Stimulated activated CD4-positive, alpha-beta T cell treated with anti-CD3 and anti-CD28 coated beads, Interleukin-15, amount 100 ng/mL, for 24 hours (primary cell): Measurements from ENCODE around the gene TEFM.
"Not testable (repeated sequence)": the region's sequence is repeated elsewhere in the genome, so short reads cannot be mapped to it uniquely, and the experiment has no call there.

Source experiments
- DNase-seq: peaks from one replicate; pipeline ENCODE4 v3.0.0-alpha.2; 2020

The TEFM gene, protein sequence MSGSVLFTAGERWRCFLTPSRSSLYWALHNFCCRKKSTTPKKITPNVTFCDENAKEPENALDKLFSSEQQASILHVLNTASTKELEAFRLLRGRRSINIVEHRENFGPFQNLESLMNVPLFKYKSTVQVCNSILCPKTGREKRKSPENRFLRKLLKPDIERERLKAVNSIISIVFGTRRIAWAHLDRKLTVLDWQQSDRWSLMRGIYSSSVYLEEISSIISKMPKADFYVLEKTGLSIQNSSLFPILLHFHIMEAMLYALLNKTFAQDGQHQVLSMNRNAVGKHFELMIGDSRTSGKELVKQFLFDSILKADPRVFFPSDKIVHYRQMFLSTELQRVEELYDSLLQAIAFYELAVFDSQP

DNA sequence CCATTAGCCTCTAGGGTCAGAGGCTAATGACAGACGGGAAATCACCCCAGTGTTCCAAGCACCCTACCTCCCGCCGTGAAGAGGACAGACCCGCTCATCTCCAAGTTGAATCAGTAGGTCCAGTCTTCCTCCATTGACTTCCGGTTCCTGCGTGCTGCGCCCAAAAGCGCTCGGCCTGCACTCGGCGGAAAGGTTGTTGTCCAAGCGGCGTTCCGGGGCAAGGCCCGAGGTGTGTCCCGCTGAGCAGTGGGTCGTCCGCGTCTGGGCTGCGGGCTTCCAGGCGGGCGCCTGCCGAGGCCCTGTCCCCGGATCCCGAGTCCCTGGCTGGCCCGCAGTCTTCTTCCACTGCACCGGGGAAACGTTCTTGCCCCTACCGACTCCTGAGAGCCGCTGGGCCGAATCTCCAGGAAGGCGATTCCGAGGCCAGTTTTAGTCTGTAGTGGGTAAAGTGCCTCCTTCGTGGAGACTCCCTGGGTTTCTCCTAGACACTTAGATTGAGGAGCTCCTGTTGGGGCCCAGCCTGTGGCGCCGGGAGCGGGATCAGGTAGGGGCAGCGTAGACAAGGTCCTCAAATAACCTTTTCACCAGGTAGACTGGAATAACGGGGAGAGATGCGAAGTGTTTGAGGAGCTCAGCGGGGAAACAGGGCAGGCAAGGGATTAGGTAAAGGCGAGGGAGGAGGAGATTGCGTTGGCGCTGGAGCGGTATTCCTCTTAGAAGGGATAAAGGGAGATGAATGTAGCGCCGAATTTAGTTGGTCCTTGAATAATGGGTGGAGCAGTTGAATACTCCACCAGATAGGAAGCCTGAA is at the start of gene TEFM:
Gene TEFM (minus strand): TSS at position 138 of the 811 bp plus-strand sequence. CDS start 40 bp downstream, at position 98.
- peak; percentile 93 for DNase-seq

DNA sequence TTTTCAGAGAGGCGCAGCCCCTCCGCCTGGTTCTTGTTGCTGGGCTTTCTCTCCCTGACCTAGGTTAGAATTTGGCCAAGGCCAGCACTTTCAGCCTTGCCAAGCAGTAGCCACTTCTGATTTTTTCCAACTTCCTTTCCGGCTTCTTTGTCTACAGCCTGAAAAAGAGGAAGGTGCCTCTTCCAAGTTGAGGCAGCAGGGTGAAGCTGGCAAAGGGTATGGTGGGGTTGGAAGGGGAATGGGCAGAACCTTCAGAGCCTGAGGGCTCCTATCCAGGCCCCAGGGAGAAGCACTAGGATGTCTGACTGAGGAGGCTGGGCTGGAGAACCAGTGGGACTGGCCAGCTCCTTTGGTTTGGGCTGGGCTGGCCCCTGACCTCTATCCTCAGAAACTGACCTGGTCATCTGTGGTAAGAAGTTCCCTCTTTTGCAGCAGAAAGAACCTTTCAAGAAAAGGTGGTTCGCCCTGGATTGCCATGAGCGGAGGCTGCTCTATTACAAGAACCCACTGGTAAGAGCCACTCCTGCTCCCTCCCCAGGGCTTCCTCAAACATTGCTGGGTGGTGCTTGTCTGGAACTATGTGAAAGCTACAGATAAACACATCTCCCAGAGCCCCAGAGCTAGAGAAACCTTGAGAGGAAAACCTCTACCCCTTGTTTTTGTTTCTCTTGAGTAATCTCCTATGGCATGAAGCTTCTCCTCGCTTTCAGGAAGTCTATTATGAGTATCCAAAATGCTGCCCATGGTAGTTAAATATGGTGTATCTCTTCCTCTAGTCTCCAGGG is 48.2 kb upstream of the TEFM start:
- no peak for DNase-seq

DNA sequence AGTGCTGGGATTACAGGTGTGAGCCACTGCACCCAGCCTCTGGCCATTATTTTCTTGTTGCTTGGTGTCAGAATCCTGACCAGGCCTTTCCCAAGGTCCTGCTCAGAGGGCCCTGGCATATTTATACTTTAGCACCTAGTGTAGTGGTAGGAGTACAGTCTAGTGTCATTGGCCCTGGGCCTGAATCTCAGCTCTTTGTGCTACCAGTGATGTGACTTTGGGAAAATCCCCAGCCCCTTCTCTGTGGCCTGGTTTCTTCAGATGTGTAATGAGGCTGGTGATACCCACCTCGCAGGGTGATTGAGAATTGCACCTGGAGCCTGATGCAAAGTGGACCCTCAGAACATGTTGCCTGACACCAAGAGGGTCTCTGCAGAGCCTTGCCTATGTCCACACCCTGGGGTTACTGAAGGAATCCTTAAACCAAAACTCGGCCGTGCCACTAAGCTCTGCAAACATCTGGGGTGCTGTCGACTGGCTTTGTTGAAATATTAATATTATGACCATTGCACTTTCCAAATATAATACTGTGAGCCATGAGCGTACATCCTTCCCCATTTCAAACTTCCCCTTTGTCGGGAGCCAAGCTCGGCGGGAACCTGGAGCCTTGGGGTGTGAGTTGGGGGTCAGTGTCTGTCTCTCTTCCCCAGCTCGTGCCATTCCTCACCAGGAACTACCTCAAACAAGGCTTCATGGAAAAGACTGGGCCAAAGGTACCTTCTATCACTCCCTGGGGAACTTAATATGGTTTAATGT is 46.8 kb upstream of the TEFM start:
- no peak for DNase-seq

DNA sequence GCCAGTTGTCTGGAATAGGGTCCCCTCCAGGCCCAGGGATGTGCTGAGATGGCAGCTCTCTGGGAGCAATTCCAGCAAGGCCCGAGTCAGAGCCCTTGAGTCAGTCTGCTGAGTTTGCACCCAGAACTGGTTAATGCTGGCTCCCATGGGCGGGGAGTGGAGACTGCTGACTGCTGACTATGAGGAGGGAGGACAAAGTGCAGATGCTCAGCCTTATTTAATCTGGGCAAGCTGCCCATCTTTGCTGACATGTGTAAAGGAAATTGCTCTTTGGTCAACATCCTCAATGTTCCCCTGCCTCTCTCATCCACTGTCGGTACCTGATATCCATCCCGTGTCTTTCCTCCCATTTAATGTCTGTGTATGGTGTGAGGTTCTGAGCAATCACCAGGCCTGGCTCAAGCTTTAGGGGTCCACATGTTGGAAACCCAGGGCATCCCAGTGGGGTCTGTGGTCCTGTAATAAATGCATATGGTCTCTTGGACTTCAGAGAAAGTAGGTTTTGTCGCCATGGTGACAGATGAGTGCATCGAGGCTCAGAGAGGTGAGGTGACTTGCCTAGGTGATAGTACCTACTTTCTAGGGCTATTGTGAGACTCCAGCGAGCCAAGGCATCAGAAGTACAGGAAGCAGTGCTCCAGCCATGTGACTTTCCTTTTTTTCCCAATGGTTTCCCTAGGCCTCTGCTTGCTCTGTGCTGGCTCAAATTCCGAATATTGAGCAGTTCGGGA is 44.8 kb upstream of the TEFM start:
- no peak for DNase-seq

DNA sequence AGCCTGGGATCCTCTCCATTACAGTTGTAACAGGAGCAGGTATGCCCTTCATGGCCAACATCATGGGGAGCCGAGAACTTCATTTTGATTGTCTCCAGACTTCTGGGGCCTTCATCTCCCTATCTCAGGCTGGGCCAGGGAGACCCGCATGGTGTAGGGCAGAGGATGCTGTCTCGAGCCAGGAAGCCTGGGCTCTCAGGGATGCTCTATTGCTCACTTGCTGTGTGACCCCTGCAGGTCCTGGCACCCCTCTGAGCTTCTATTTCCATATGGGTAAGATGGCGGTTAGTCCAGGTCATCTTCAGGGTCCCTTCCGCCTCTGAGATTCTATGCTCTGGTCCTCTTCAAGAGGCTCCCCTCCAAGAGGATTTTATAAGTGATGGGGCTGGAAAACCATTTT is 44.2 kb upstream of the TEFM start:
- DNase-seq = no peak

DNA sequence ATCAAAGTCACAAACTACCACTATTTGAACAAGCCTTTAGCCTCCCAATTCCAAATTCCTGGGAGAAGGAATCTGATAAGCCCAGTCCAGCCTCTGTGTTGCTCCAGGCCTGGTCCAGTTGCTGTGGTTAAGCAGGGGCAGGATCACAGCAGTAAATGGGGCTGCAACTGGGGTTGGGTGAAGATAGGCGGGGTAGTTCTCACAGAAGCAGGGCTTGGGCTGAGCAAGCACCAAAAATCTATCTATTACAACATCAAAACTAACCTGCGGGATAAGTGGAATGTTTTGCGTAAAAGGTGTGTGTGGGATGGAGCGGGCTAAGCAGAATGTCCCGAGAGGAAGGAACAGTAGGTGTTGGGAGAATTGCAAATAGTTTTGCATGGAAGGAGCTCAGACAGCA is 41.8 kb upstream of the TEFM start:
- DNase-seq = no peak

DNA sequence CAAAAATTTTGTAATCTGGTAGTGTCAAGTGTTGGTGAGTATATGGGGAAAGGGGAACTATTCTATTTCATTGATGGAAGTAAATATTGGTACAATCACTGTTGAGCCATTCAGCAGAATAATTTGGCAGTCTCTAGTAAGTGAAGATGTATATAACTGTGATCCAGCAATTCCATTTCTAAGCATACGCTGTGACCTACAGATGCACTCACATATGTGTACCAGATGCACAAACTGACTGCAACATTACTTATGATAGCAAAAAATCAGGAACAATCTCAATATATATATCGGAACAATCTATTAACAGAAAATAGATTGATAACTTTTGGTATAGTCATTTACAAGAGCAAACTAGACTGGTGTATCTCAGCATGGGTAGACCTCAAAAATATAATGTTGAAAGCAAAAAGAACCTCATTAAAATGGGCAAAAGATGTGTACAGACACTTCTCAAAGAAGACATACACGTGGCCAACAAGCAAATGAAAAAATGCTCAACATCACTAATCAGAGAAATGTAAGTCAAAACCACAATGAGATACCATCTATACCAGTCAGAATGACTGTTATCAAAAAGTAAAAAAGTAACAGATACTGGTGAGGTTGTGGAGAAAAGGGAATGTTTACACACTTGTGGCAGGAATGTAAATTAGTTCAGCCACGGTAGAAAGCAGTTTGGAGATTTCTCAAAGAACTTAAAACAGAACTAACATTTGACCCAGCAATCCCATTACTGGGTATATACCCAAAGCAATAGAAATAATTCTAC is 36.5 kb upstream of the TEFM start:
- no peak for DNase-seq

DNA sequence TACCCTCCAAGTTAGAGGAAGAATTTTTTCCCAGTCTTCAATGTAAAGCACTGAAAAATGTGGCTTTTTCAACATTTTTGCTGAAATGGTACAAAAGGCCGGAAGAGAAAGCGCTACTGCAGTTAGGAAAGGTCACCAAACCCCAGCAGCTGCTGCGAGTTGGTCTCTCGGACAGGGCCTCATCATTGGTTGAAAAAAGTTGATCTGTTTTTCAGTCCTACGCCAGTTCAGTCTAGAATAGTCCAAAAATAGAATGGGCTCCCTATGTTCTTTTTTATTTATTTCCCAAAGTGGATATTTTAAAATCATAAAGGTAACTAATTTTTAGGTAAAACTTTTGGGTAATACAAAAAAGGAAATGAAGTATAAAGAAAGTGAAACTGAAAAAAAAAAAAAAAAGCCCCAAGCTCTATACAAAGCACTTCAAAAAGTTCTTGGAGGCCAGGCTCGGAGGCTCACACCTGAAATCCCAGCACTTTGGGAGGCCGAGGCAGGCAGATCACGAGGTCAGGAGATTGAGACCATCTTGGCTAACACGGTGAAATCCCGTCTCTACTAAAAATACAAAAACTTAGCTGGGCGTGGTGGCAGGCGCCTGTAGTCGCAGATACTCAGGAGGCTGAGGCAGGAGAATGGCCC is 33.1 kb upstream of the TEFM start:
- no peak for DNase-seq

DNA sequence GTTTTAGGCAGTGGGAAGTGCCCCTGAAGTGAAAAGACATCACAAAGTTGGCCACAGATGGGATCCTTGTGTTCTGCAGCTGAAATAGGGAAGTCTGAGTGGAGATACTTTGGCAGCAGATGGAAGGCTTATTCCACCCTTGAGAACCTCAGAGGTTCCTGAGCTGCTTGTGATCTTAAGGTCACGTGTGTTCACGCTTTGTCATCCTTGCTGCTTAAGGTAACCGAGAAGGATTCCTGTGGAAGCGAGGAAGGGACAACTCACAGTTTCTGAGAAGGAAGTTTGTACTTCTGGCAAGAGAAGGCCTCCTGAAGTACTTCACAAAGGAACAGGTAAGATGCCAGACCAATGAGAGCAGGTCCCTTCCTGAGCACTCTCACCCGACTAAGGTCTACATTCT is 27.9 kb upstream of the TEFM start:
- no peak for DNase-seq

DNA sequence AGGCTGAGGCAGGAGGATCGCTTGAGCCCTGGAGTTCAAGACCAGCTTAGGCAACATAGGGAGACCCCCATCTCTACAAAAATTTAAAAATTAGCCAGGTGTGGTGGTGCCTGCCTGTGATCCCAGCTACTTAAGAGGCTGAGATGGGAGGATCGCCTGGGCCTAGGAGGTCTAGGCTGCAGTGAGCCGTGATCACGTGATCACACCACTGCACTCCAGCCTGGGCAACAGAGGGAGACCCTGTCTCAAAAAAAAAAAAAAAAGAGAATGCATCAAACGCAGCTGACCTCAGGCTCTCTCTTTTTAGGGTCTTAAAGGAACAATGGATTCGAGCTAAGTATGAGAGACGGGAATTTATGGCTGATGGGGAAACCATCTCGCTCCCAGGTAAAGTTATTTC is 25.5 kb upstream of the TEFM start:
- not testable (repeated sequence) for DNase-seq

DNA sequence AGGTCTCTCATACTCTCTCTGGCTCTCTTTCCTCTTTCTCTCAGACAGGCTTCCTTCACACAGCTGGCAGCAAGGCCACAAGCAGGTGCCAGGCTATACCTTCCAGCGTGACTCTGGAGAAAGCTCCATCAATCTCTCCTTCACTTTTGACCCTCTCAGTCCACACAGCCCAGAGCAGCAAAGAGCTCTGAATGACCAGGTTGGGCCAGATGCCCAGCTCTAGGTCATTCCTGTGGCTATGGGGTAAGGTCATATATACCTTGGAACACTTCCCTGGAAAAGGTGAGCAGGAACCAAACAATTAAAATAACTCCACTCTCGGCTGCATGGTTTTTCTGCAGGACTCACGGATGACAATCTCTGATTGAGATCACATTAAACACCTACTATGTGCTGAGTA is 24.5 kb upstream of the TEFM start:
- DNase-seq = no peak

DNA sequence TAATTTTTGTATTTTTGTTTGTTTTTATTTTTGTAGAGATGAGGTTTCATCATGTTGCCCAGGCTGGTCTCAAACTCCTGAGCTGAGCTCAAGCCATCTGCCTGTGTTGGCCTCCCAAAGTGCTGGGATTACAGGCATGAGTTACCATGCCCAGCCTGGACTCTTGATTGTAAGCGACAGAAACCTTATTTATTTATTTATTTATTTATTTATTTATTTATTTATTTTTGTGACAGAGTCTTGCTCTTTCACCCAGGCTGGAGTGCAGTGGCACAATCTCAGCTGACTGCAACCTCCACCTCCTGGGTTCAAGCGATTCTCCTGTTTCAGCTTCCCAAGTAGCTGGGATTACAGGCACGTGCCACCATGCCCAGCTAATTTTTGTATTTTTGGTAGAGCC is 23.8 kb upstream of the TEFM start:
- DNase-seq = not testable (repeated sequence)

DNA sequence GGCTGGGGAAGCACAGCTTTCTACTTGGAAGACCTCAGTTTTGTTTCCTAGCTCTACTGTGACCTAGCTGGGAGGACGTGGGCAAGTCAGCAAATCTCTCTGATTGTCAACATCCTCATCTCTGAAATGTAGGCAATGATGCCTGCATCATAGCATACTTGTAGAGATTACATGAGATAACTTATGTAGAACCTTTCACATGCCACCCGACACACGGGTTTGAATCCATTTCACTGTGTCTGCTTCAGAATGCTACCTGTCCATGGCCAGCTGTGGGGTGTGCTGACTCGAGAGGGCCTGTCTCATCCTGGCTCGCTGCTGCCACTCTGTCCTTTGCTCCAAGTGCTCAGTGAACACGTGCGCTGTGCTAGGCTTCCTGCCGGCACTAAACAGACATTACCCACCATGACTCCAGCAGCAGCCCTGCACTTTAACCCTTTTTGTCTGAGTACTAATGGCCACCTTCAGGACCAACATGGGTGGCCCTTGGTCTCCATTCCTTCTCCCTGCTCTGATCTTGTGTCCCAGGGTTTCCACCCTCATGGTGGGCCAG is 23.1 kb upstream of the TEFM start:
- DNase-seq = no peak

DNA sequence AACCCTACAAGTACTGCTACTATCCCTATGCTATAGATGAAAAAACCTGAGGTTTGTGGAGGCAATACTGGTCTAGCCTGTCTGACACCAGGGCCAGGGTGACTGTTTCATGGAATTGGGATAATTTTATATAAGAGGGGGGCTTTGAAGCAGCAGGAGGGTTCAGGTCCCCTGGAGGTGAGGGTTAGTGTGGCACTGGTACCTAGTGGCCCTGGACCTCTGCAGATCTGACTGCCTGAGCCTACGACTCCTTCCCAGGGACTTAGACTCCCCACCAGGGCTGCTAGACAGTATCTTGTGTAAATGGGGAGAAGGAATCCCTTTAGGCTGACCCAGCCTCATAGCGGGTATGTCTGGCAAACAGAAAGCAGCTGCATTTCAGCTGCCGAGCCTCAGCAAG is 22.5 kb upstream of the TEFM start:
- no peak for DNase-seq

DNA sequence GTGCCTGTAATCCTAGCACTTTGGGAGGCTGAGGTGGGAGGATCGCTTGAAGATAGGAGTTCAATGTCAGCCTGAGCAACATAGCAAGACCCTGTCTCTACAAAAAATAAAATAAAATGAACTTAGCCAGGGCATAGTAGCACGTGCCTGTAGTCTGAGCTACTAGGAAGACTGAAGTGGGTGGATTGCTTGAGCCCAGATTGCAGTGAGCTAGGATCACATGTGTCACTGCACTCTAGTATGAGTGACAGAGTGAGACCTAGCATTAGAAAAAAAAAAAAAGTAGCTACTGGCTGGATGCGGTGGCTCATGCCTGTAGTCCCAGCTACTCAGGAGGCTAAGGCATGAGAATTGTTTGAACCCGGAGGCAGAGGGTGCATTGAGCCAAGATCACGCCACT is 21.7 kb upstream of the TEFM start:
- no peak for DNase-seq

DNA sequence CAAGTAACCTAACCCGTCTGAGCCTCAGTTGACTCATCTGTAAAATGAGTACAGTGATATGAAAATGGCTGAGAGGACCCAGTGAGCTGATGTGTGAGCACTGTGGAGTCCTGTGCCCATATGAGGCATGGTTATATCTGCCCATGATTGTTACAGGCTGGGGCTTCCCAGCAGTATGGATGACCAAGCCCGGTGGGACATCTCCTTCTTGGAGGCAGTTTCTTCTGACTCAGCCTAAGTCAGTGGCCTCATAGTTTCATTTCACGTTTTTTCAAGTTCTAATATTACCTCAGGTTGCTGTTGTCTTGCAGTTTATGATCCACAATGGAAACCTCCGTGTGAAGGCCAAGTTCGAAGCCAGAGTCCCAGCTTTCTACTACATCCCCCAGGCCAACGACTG is 20.5 kb upstream of the TEFM start:
- no peak for DNase-seq

DNA sequence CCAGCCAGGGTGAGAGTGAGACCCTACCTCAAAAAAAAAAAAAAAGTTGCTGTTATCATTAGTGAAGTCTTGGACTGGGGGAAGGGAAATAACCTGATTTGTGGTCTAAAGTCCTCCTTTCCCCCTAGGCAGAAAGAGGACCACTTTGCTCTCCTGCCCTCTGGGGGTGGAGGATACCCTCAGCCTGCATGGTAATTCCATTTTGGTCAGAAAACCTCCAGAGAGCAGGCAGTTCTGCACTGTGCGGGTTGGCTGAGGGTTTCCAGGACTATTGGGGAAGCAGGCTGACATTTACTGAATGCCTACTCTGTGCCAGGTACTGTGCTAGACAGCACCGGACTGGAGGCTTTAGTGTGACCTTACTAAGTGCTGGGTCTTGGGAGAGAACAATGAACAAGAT is 18.3 kb upstream of the TEFM start:
- no peak for DNase-seq

DNA sequence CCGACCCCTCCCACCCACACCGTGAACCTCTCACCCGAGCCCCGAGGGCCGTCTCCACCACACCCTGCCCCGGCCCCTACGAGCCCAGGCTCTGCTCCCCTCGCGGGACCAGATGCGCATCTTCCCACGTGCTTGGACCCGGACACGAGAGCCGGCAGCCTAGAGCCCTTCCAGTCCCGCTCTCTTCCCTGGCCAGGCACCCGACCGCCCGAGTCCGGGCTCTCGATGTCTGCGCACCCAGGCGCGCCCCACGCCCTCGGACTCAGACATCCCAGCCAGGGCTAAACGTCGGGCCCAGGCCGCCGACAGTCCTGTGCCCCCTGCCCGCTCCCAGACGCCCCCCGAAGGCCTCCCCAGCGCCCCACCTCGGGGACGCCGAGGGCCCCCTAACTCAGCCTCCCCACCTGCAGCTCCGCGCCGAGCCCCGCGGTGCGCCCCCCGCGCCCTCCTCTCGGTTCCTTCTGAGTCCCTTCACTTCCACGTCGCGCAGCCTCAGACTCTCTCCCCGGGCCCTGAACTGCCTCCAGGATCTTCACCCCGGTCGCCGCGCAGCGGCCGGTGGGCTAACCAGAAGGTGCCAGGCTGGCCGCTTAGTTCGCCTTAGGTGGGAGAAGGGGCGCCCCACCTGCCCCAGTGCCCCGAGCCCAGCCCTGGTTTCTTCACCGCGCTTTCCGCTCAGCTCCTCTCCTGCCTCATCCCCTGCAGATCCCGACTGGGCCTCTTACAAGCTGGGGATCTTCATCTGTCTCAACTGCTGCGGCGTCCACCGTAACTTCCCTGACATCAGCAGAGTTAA is 16.4 kb upstream of the TEFM start:
- DNase-seq = peak; percentile 15

DNA sequence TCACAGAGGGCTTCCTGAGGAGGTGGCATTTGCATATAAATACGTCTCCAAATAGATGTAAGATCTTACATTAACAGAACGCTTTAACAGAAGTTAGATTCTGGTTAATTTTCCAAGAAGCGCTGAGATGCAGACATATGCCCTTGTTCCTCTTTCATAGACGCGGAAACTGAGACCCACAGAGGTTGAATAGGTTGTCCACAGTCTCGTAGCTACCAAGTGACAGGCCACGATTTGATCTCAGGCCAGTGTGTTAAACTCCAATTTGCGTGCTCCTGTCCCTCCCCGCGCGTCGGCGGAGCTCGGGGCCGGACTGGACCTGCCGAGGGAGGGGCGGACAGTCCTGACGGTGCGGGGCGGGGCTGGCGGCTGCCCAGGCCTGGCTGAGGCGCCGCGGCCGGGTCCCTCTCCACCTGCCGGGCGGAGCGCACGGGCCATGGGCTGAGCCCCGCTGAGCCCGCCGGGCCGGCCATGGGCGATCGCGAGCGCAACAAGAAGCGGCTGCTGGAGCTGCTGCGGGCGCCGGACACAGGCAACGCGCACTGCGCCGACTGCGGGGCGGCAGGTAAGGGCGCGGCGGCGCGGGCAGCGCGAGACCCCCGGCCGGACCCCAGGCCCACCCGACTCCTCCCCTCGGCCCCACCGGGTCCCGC is 15.6 kb upstream of the TEFM start, which contains the start of gene ADAP2:
Gene ADAP2 (plus strand): TSS at position 402 of the 653 bp plus-strand sequence. CDS start 70 bp downstream, at position 472.
- DNase-seq = peak; percentile 10
